ENCODE measurements around the gene C1orf198.

DNA sequence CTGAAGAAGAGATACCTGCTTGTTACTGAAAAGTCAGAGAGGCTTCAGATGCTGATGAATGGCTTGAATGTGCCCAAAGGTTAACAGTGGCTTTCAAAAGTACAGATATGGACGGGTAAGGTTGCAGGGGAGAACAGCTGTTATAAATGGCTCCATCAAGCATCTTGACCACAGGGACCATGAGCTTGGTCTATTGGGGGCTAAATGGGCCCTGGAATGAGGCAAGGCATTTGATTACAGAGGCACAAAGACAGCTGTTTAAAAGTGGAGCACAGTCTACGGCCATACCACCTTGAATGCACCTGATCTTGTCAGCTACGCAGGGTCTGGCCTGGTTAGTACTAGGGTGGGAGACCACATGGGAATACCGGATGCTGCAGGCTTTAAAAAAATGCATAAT, 48.3 kb downstream of the C1orf198 start:
- no peak for TF ChIP-seq EZH2 (IDR thresholded peaks at IDR 0.05; ENCODE audit: borderline replicate concordance, low read length)
- TF ChIP-seq, protein P1, sequence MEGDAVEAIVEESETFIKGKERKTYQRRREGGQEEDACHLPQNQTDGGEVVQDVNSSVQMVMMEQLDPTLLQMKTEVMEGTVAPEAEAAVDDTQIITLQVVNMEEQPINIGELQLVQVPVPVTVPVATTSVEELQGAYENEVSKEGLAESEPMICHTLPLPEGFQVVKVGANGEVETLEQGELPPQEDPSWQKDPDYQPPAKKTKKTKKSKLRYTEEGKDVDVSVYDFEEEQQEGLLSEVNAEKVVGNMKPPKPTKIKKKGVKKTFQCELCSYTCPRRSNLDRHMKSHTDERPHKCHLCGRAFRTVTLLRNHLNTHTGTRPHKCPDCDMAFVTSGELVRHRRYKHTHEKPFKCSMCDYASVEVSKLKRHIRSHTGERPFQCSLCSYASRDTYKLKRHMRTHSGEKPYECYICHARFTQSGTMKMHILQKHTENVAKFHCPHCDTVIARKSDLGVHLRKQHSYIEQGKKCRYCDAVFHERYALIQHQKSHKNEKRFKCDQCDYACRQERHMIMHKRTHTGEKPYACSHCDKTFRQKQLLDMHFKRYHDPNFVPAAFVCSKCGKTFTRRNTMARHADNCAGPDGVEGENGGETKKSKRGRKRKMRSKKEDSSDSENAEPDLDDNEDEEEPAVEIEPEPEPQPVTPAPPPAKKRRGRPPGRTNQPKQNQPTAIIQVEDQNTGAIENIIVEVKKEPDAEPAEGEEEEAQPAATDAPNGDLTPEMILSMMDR (IDR thresholded peaks at IDR 0.05; ENCODE audit: low read length): no peak

Measured in OCI-LY1 (cell line).